Thoracic aorta (tissue), 2 donors: ENCODE measurements around the gene NINJ2. TPM values are rescaled to one million over a fixed set of nuclear protein-coding genes. Genes with fewer than 3 reads are reported as not detected.

ENCODE experiments used
- ATAC-seq: fragments of 150-250 bp; one replicate; pipeline ENCODE4 v1.8.0; 2017; ENCODE audit warnings: low read depth; ENCODE audit not compliant: insufficient number of reproducible peaks, low FRiP score
- DNase-seq: peaks from one replicate; pipeline ENCODE4 v3.0.0-alpha.2; 2020; ENCODE audit warnings: low spot score
- H3K27ac ChIP-seq, 2 donors: fragments of 200-600 bp; sonication (generic); 1 replicate in 1 of 2; 2 replicates in 1 of 2; pipeline ENCODE4 v1.5.1; 2016; ENCODE audit warnings: mild to moderate bottlenecking in 2 of 2, moderate library complexity in 2 of 2
- H3K27me3 ChIP-seq: fragments of 200-600 bp; sonication (generic); replicated peaks from 2 replicates; pipeline ENCODE4 v1.6.0; 2016; ENCODE audit warnings: mild to moderate bottlenecking; ENCODE audit not compliant: insufficient read depth
- H3K36me3 ChIP-seq: fragments of 200-600 bp; sonication (generic); one replicate; pipeline ENCODE4 v1.5.1; 2016
- H3K4me1 ChIP-seq, 2 donors: fragments of 200-600 bp; sonication (generic); 1 replicate in 1 of 2; 2 replicates in 1 of 2; pipeline versions ENCODE4 v1.5.1 to v1.6.0; 2016; ENCODE audit warnings: low read depth in 2 of 2, mild to moderate bottlenecking in 1 of 2; ENCODE audit not compliant: control insufficient read depth in 1 of 2
- H3K4me3 ChIP-seq: fragments of 200-600 bp; sonication (generic); 2 replicates; pipeline ENCODE4 v1.5.1; 2016; ENCODE audit warnings: mild to moderate bottlenecking
- H3K9me3 ChIP-seq: fragments of 200-600 bp; sonication (generic); 2 replicates; pipeline ENCODE4 v1.5.1; 2016
- CTCF ChIP-seq: fragments of 200-600 bp; sonication (generic); IDR thresholded peaks from one replicate; pipeline ENCODE4 v1.5.1; 2019; ENCODE audit warnings: antibody characterized with exemption
- total RNA-seq, 2 donors: library from RNA; depleted of rRNA; stranded (reverse); fragments of >200 nt; gene quantifications; one replicate each; pipeline versions ENCODE4 v1.1.0 to v1.2.3, GENCODE V29; 2016

NINJ2 gene
- total RNA-seq, 2 donors from 2014 or later = 2.4 to 5.3 TPM

- Histone ChIP-seq H3K4me3 (no peak overlapping the region), H3K27ac (no peak overlapping the region), H3K36me3 (no peaks in the 10 kb centered on the region), H3K9me3 (no peaks in the 10 kb centered on the region), H3K4me1 (peaks cover 0 to 4% of the 10 kb centered on the region in 2 donors), H3K27me3 (no peaks in the 10 kb centered on the region)
- ATAC-seq (no peak), DNase-seq (no peak)
- TF ChIP-seq CTCF = no peak
Measured at GRCh38 chr12:586318-587071, 76.8 kb downstream of the NINJ2 start.

DNA sequence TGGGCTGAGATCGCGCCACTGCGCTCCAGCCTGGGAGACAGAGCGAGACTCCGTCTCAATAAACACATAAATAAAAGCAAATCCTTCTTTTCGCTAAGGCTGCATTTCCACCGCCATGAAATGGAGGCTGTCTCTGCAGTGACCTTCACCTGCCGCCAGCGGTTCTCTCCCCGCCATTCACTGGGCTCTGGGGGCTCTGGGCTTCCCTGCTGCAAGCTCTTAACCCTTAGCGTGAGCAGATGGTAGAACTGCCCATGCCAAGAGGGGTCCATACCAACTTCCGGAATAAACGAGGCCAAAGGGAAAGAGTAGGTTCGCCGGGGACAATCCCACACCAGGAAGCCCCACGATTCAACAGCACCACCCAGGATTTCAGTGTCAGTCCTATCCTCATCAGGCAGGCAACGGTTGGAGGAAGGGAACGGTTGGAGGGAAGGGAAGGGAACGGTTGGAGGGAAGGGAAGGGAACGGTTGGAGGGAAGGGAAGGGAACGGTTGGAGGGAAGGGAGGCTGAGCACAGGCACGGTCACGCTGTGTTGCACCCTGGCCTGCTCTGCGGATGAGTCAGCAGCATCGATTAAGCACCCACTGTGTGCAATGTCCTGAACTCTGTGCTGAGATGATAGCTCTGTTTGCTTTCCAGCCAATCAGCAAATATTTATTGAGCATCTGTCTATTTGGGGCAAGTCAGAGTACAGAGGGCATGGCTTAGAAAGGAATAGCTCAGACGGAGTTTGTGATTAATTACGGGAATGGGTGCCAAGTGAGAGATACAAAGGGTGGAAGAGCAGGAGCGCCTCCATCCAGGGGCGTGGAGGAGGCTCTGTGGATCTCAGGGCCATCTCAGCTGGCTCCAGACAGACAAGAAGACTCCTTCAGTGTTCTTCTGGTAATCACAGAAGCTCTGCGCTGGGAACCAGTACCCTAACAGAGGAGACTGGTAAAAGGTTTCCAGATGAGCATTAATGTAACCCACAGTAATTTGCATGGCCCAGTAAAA lies 77.9 kb downstream of the NINJ2 start:
- no peak for ATAC-seq
- no peak for TF ChIP-seq CTCF
- H3K9me3 ChIP-seq = no peaks in the 10 kb centered on the region
- H3K27me3 ChIP-seq = no peaks in the 10 kb centered on the region
- H3K36me3 ChIP-seq = no peaks in the 10 kb centered on the region
- H3K27ac ChIP-seq = no peak overlapping the region
- H3K4me1 ChIP-seq = no peaks in the 10 kb centered on the region
- DNase-seq = no peak
- H3K4me3 ChIP-seq = no peak overlapping the region

GRCh38 chr12:583251-583869 lies 79.9 kb downstream of the NINJ2 start:
- Histone ChIP-seq H3K4me3 (no peak overlapping the region), H3K36me3 (no peaks in the 10 kb centered on the region), H3K9me3 (no peaks in the 10 kb centered on the region), H3K27ac (no peak overlapping the region), H3K4me1 (no peaks in the 10 kb centered on the region), H3K27me3 (no peaks in the 10 kb centered on the region)
- ATAC-seq = no peak
- TF ChIP-seq CTCF = no peak
- DNase-seq = no peak

DNA sequence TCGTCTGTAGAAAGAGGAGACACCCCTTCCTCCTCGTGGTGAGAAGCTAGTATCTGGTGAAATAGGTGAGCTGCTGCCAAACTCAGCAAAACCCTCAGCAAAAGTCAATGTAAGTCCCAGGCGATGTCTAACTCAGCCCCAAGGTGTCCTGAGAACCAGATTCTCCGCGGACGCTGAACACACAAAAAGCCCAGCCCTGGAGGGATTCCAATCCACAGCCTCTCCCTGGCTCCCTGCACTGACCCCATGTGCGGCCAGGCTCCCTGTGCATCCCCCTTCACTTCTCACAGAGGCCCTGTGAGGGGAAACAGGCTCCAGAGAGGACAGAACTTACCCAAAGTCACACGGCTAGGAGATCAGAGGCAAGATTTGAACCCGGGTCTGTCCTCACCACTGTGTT lies 81.5 kb downstream of the NINJ2 start:
- Histone ChIP-seq H3K4me1 (peaks cover 0 to 1% of the 10 kb centered on the region in 2 donors), H3K9me3 (no peaks in the 10 kb centered on the region), H3K36me3 (no peaks in the 10 kb centered on the region), H3K4me3 (no peak overlapping the region), H3K27me3 (no peaks in the 10 kb centered on the region), H3K27ac (no peak overlapping the region)
- TF ChIP-seq CTCF = no peak
- no peak for ATAC-seq
- no peak for DNase-seq

GRCh38 chr12:581321-581720 lies 81.9 kb downstream of the NINJ2 start:
- Histone ChIP-seq H3K27me3 (no peaks in the 10 kb centered on the region), H3K36me3 (no peaks in the 10 kb centered on the region), H3K9me3 (no peaks in the 10 kb centered on the region), H3K4me3 (no peak overlapping the region), H3K27ac (no peak overlapping the region), H3K4me1 (peaks cover 4 to 6% of the 10 kb centered on the region in 2 donors)
- ATAC-seq = no peak
- TF ChIP-seq CTCF = no peak
- DNase-seq = no peak
